Measurements from ENCODE around the gene SLC49A3.
"Not testable (repeated sequence)": the region's sequence is repeated elsewhere in the genome, so short reads cannot be mapped to it uniquely, and the experiment has no call there.

SLC49A3 gene

GRCh38 chr4:681736-682451, 7.1 kb downstream of the SLC49A3 start:
- DNase-seq (ENCODE audit: extremely low read depth in 1 of 2, low read depth in 1 of 2): no peak

- DNase-seq (ENCODE audit: extremely low read depth in 1 of 2, low read depth in 1 of 2): no peak
Observed at GRCh38 chr4:680928-681645, 7.9 kb downstream of the SLC49A3 start.

GRCh38 chr4:680551-680927, 8.4 kb downstream of the SLC49A3 start:
- DNase-seq (ENCODE audit: extremely low read depth in 1 of 2, low read depth in 1 of 2): no peak

- DNase-seq (ENCODE audit: extremely low read depth in 1 of 2, low read depth in 1 of 2): no peak
Observed at GRCh38 chr4:680091-680490, 8.9 kb downstream of the SLC49A3 start.

GRCh38 chr4:679629-680028, 9.3 kb downstream of the SLC49A3 start:
- DNase-seq (ENCODE audit: extremely low read depth in 1 of 2, low read depth in 1 of 2): no peak

- DNase-seq (ENCODE audit: extremely low read depth in 1 of 2, low read depth in 1 of 2): no peak
Observed at GRCh38 chr4:679104-679481, 9.9 kb downstream of the SLC49A3 start.

GRCh38 chr4:678331-679103, 10.4 kb downstream of the SLC49A3 start:
- DNase-seq (ENCODE audit: extremely low read depth in 1 of 2, low read depth in 1 of 2): no peak

- no peak for DNase-seq (ENCODE audit: extremely low read depth in 1 of 2, low read depth in 1 of 2)
Observed at GRCh38 chr4:677431-678293, 11.3 kb downstream of the SLC49A3 start.

- DNase-seq (ENCODE audit: extremely low read depth in 1 of 2, low read depth in 1 of 2): no peak
Observed at GRCh38 chr4:676871-677235, 12.1 kb downstream of the SLC49A3 start.

- DNase-seq (ENCODE audit: extremely low read depth in 1 of 2, low read depth in 1 of 2): no peak
Observed at GRCh38 chr4:675980-676870, 12.7 kb downstream of the SLC49A3 start.

- DNase-seq (ENCODE audit: extremely low read depth in 1 of 2, low read depth in 1 of 2): no peak
Observed at GRCh38 chr4:675036-675882, 13.7 kb downstream of the SLC49A3 start.

GRCh38 chr4:674172-675035, 14.5 kb downstream of the SLC49A3 start, which contains the start of the genes ATP5ME and MYL5:
ATP5ME (minus strand) TSS chr4:674276; CDS start chr4:674247, 29 bp downstream.
MYL5 (plus strand) TSS chr4:674542; CDS start chr4:678027, 3,485 bp downstream.
- peak; percentile 94 to 98 for DNase-seq (ENCODE audit: extremely low read depth in 1 of 2, low read depth in 1 of 2)

GRCh38 chr4:673349-674091, 15.4 kb downstream of the SLC49A3 start:
- DNase-seq (ENCODE audit: extremely low read depth in 1 of 2, low read depth in 1 of 2): no peak

- no peak for DNase-seq (ENCODE audit: extremely low read depth in 1 of 2, low read depth in 1 of 2)
Observed at GRCh38 chr4:671769-672168, 17.2 kb downstream of the SLC49A3 start.

GRCh38 chr4:669806-670559, 19.0 kb downstream of the SLC49A3 start:
- DNase-seq (ENCODE audit: extremely low read depth in 1 of 2, low read depth in 1 of 2): not testable (repeated sequence)

- not testable (repeated sequence) for DNase-seq (ENCODE audit: extremely low read depth in 1 of 2, low read depth in 1 of 2)
Observed at GRCh38 chr4:668219-668618, 20.7 kb downstream of the SLC49A3 start.
